Colonic mucosa (tissue), 4 donors: ENCODE measurements around the gene HAL. TPM values are rescaled to one million over a fixed set of nuclear protein-coding genes. Genes with fewer than 3 reads are reported as not detected.

Experiments
- DNase-seq: peaks from one replicate; pipeline ENCODE4 v3.0.0-alpha.2; 2020
- H3K27ac ChIP-seq: fragments of 200-600 bp; one replicate; pipeline ENCODE4 v1.8.0; 2021
- H3K27me3 ChIP-seq: fragments of 200-600 bp; one replicate; pipeline ENCODE4 v1.8.0; 2021
- H3K36me3 ChIP-seq: fragments of 200-600 bp; one replicate; pipeline ENCODE4 v1.8.0; 2021
- H3K4me1 ChIP-seq: fragments of 200-600 bp; one replicate; pipeline ENCODE4 v1.8.0; 2021; ENCODE audit warnings: mild to moderate bottlenecking
- H3K4me3 ChIP-seq: fragments of 200-600 bp; one replicate; pipeline ENCODE4 v1.8.0; 2021
- H3K9ac ChIP-seq, 2 donors: one replicate each; pipeline ENCODE4 v1.7.0; 2013; ENCODE audit warnings: control low read depth in 2 of 2, low read depth in 2 of 2, low read length in 2 of 2
- H3K9me3 ChIP-seq: fragments of 200-600 bp; one replicate; pipeline ENCODE4 v1.8.0; 2021
- CTCF ChIP-seq: fragments of 200-600 bp; IDR thresholded peaks from one replicate; pipeline ENCODE4 v1.8.0; 2022; ENCODE audit warnings: antibody characterized with exemption, mild to moderate bottlenecking
- intact Hi-C: fragments of 100-400 bp; cut with DNase I; formaldehyde crosslinking; loops from one replicate; pipeline ENCODE4 v1.14.1; 2022
- total RNA-seq, 2 donors: library from RNA; stranded (reverse); fragmentation: NEBNext Ultra II Directional in 1 of 2; extraction: Animal tissue kit (Norgen Biotek cat#: 25700) in 1 of 2; gene quantifications; one replicate each; pipeline ENCODE4 v1.2.1, GENCODE V29; 2021
- donor health status: healthy.
- donor health status: DM: no; HTN: no; CAD: no.
- donor health status: DM: no; HTN: no; CAD: no.

Gene HAL
- total RNA-seq, 2 donors from 2014 or later: 0.91 to 1.1 TPM

GRCh38 chr12:95980437-95980836 is 15.7 kb downstream of the HAL start:
- DNase-seq: no peak
- H3K27me3 ChIP-seq: no peaks in the 10 kb centered on the region
- TF ChIP-seq CTCF: no peak
- H3K27ac ChIP-seq: no peak overlapping the region
- no peaks in the 10 kb centered on the region for H3K36me3 ChIP-seq
- no peak overlapping the region for H3K4me3 ChIP-seq
- no peaks in the 10 kb centered on the region for H3K4me1 ChIP-seq
- no peaks in the 10 kb centered on the region for H3K9me3 ChIP-seq
- H3K9ac ChIP-seq: no peak overlapping the region
- intact Hi-C loops: no loop called here

- intact Hi-C loops: no loop called here
- H3K9ac ChIP-seq: no peak overlapping the region
- no peak overlapping the region for H3K4me3 ChIP-seq
- H3K27me3 ChIP-seq: no peaks in the 10 kb centered on the region
- no peaks in the 10 kb centered on the region for H3K9me3 ChIP-seq
- no peaks in the 10 kb centered on the region for H3K4me1 ChIP-seq
- no peaks in the 10 kb centered on the region for H3K36me3 ChIP-seq
- no peak for DNase-seq
- H3K27ac ChIP-seq: no peak overlapping the region
- no peak for TF ChIP-seq CTCF
Observed at GRCh38 chr12:95978774-95979173, 17.4 kb downstream of the HAL start.

- no peak overlapping the region for H3K27ac ChIP-seq
- no peaks in the 10 kb centered on the region for H3K36me3 ChIP-seq
- H3K4me1 ChIP-seq: no peaks in the 10 kb centered on the region
- no peak for DNase-seq
- H3K9me3 ChIP-seq: no peaks in the 10 kb centered on the region
- no peaks in the 10 kb centered on the region for H3K27me3 ChIP-seq
- intact Hi-C loops: no loop called here
- no peak for TF ChIP-seq CTCF
- no peak overlapping the region for H3K9ac ChIP-seq
- no peak overlapping the region for H3K4me3 ChIP-seq
Observed at GRCh38 chr12:95978351-95978750, 17.8 kb downstream of the HAL start.

GRCh38 chr12:95977764-95978305 is 18.3 kb downstream of the HAL start:
- intact Hi-C loops: no loop called here
- Histone ChIP-seq H3K4me1 (no peaks in the 10 kb centered on the region), H3K9ac (no peak overlapping the region), H3K27ac (no peak overlapping the region), H3K4me3 (no peak overlapping the region), H3K9me3 (no peaks in the 10 kb centered on the region), H3K36me3 (no peaks in the 10 kb centered on the region), H3K27me3 (no peaks in the 10 kb centered on the region)
- TF ChIP-seq CTCF: no peak
- no peak for DNase-seq

- intact Hi-C loops: no loop called here
Observed at GRCh38 chr12:95976416-95976832, 19.7 kb downstream of the HAL start.

More at GRCh38 chr12:95976416-95976832, 19.7 kb downstream of the HAL start:
- H3K27ac ChIP-seq: no peak overlapping the region
- no peaks in the 10 kb centered on the region for H3K36me3 ChIP-seq
- no peak overlapping the region for H3K9ac ChIP-seq
- no peak overlapping the region for H3K4me3 ChIP-seq
- DNase-seq: no peak
- no peaks in the 10 kb centered on the region for H3K27me3 ChIP-seq
- H3K4me1 ChIP-seq: no peaks in the 10 kb centered on the region
- TF ChIP-seq CTCF: no peak
- no peaks in the 10 kb centered on the region for H3K9me3 ChIP-seq
